Parathyroid adenoma (tissue), 2 donors: ENCODE measurements around the gene FAM53C.
A peak's percentile ranks its signal among the peaks of the same experiment; 100 is the strongest.

Experiments
- H2AFZ ChIP-seq: fragments of 300-600 bp; sonication (generic); one replicate; pipeline ENCODE4 v1.7.0; 2017; ENCODE audit warnings: antibody characterized with exemption, mild to moderate bottlenecking
- H3K27ac ChIP-seq: fragments of 300-600 bp; sonication (generic); one replicate; pipeline ENCODE4 v1.7.0; 2017
- H3K27me3 ChIP-seq: fragments of 300-600 bp; sonication (generic); one replicate; pipeline ENCODE4 v1.7.0; 2017; ENCODE audit warnings: low read length; ENCODE audit not compliant: control insufficient read depth, insufficient read depth
- H3K36me3 ChIP-seq: fragments of 300-600 bp; sonication (generic); one replicate; pipeline ENCODE4 v1.7.0; 2017; ENCODE audit warnings: low read length; ENCODE audit not compliant: control insufficient read depth, insufficient read depth
- H3K4me1 ChIP-seq: fragments of 300-600 bp; sonication (generic); one replicate; pipeline ENCODE4 v1.7.0; 2017; ENCODE audit warnings: control low read depth
- H3K4me2 ChIP-seq: fragments of 300-600 bp; sonication (generic); one replicate; pipeline ENCODE4 v1.7.0; 2017; ENCODE audit warnings: low read length
- H3K4me3 ChIP-seq: fragments of 300-600 bp; sonication (generic); one replicate; pipeline ENCODE4 v1.7.0; 2017; ENCODE audit warnings: low read depth, low read length
- H3K79me2 ChIP-seq: fragments of 300-600 bp; sonication (generic); one replicate; pipeline ENCODE4 v1.7.0; 2017; ENCODE audit warnings: control low read depth
- H3K9ac ChIP-seq: fragments of 300-600 bp; sonication (generic); one replicate; pipeline ENCODE4 v1.7.0; 2017; ENCODE audit warnings: mild to moderate bottlenecking
- H3K9me3 ChIP-seq: fragments of 300-600 bp; sonication (generic); one replicate; pipeline ENCODE4 v1.7.0; 2017; ENCODE audit warnings: low read length; ENCODE audit not compliant: control insufficient read depth
- TF ChIP-seq, protein P1 (sequence below): fragments of 300-600 bp; sonication (generic); IDR thresholded peaks from one replicate; pipeline ENCODE4 v1.7.0; 2017; ENCODE audit warnings: antibody characterized with exemption, mild to moderate bottlenecking
- donor health status: primary hyperparathyroidism.

Gene FAM53C

DNA sequence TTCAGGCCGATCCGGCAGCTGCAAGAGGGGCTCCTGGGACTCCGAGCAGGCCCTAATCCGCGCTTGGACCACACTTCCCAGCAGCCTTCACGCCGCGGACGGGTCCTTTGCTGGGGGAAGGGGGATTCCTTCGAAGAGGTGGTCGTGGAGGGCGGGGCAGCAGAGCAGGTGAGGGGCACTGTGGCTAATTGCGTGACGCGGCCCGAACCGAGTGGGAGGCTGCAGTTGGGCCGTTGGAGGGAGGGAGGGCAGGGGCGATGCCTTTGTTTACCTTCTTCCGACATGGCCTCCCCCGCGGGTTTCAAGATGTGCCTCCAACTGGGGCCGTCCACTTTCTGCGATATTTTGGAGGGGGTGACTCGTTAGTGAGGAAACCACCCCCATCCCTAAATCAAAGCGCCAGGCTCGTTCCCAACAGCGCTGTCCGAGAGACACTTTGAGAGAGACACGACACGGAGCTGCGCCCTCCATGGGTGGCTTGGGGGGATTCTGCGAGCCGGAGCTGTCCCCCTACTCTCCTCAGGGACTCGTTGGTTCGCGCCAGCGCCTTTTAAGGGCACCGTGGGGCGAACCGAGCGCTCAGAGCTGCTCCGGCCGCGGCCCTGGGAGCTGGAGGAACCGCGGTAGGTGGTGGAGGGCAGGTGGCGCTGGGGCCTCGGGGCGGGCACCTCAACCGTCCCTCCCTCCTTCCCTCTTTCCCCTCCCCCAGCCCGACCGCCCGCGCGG lies at the start of gene FAM53C:
TSS of gene FAM53C (plus strand) at position 582 of the 726 bp plus-strand sequence. CDS start 3,070 bp downstream, outside the sequence.
- TF ChIP-seq, protein P1, sequence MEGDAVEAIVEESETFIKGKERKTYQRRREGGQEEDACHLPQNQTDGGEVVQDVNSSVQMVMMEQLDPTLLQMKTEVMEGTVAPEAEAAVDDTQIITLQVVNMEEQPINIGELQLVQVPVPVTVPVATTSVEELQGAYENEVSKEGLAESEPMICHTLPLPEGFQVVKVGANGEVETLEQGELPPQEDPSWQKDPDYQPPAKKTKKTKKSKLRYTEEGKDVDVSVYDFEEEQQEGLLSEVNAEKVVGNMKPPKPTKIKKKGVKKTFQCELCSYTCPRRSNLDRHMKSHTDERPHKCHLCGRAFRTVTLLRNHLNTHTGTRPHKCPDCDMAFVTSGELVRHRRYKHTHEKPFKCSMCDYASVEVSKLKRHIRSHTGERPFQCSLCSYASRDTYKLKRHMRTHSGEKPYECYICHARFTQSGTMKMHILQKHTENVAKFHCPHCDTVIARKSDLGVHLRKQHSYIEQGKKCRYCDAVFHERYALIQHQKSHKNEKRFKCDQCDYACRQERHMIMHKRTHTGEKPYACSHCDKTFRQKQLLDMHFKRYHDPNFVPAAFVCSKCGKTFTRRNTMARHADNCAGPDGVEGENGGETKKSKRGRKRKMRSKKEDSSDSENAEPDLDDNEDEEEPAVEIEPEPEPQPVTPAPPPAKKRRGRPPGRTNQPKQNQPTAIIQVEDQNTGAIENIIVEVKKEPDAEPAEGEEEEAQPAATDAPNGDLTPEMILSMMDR = no peak
- Histone ChIP-seq H3K9me3 (no peaks in the 10 kb centered on the region), H3K27ac (peak within 1 kb of the TSS; percentile 92), H3K36me3 (no peaks in the 10 kb centered on the region), H3K79me2 (no peaks in the 10 kb centered on the region), H3K4me3 (peak within 1 kb of the TSS; percentile 90), H3K9ac (peak within 1 kb of the TSS; percentile 70), H3K4me2 (peak within 1 kb of the TSS; percentile 100), H3K4me1 (peaks cover 8% of the 10 kb centered on the region), H3K27me3 (no peaks in the 10 kb centered on the region), H2AFZ (peak within 1 kb of the TSS; percentile 96)

DNA sequence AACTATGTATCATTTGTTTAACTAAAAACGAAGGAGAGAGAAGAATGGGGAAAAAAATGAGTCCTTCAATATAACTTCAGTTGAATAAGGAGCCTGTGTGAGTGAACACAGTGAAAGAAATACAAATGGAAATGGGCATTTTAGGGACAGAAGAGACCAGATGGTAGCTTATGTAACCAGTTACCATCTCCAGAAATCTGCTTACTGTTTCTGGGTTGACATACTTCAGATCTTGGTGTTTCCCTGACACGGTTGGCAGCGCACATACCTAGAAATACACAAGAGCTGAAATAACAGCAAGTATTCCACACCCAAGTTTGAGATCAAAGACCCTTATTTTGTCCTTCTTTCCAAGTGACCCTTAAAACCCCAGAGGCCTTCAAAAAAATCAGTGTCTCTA lies 48.8 kb upstream of the FAM53C start:
- H2AFZ ChIP-seq = no peak overlapping the region
- no peak overlapping the region for H3K4me3 ChIP-seq
- TF ChIP-seq, protein P1 = no peak
- H3K27me3 ChIP-seq = no peaks in the 10 kb centered on the region
- no peak overlapping the region for H3K4me2 ChIP-seq
- H3K9me3 ChIP-seq = no peaks in the 10 kb centered on the region
- no peak overlapping the region for H3K27ac ChIP-seq
- no peaks in the 10 kb centered on the region for H3K79me2 ChIP-seq
- H3K9ac ChIP-seq = no peak overlapping the region
- H3K4me1 ChIP-seq = no peaks in the 10 kb centered on the region
- no peaks in the 10 kb centered on the region for H3K36me3 ChIP-seq

DNA sequence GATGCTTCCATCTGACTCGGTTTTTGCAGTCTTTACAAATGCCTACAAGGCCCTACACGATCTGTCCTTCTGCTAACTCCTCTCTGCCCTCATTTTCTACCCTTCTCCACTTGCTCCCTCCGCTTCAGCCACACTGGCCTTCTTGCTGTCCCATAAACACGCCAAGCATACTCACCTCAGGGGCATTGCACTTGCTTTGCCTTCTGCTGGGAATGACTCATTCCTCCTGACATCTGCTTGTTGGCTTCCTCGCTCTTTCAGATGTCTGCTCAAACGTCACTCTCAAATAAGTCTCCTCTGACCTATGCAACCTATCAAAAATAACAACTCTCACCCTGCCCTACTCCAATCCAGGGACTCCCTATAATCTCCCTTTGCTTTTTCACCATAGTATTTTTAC lies 34.7 kb upstream of the FAM53C start:
- Histone ChIP-seq H3K4me2 (no peak overlapping the region), H3K9ac (no peak overlapping the region), H3K36me3 (no peaks in the 10 kb centered on the region), H3K27me3 (no peaks in the 10 kb centered on the region), H3K9me3 (no peaks in the 10 kb centered on the region), H3K27ac (no peak overlapping the region), H3K4me1 (no peaks in the 10 kb centered on the region), H3K4me3 (no peak overlapping the region), H3K79me2 (no peaks in the 10 kb centered on the region), H2AFZ (no peak overlapping the region)
- TF ChIP-seq, protein P1 = no peak

DNA sequence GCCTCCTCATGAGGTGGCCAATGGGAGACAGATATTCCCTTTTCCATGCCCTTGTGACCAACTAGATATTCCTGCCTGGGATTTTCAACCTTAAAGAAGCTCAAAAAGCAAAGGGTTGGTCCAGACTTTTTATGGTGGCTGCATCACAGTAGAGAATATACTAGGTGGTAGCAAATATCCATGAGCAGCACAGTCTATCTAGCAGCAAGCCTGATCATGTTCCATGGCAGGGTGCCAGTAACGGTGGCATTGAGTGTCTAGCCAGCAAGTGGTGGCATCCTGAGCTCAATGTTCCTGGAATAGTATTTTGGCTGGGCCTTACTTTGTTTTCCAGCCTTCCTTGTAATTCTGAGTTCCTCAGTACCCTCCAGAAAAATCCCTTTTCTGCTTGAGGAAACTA lies 32.3 kb upstream of the FAM53C start:
- TF ChIP-seq, protein P1 = no peak
- H3K9ac ChIP-seq = no peak overlapping the region
- H3K4me2 ChIP-seq = no peak overlapping the region
- H3K27ac ChIP-seq = no peak overlapping the region
- H3K36me3 ChIP-seq = no peaks in the 10 kb centered on the region
- H3K4me3 ChIP-seq = no peak overlapping the region
- H3K9me3 ChIP-seq = no peaks in the 10 kb centered on the region
- H2AFZ ChIP-seq = no peak overlapping the region
- H3K4me1 ChIP-seq = no peaks in the 10 kb centered on the region
- no peaks in the 10 kb centered on the region for H3K79me2 ChIP-seq
- H3K27me3 ChIP-seq = no peaks in the 10 kb centered on the region

DNA sequence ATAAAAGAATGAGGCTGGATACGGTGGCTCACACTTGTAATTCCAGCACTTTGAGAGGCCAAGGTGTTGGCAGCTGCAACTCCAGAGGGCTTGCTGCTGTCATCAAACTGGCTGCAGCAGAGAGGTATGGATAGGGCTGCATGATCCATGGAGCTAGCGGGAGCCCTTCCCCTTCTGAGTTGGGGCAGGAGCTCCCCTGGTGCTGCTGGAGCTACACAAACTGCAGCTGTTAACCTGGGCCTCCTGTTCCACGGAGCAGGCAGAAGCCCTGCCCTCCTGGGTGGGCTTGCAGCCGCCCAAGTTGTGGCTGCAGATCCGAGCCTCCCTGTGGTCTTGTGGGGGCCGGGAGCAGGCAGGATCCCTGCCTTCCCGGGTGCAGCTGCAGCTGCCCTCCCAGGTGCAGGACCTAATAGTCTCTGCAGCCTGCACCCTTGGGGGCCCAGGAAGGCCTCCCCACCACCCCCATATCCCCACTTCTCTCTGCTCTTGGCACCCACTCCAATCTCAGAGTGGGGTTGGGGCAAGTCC lies 22.3 kb upstream of the FAM53C start:
- Histone ChIP-seq H3K36me3 (no peaks in the 10 kb centered on the region), H3K9me3 (no peaks in the 10 kb centered on the region), H3K4me3 (no peak overlapping the region), H3K9ac (no peak overlapping the region), H3K4me2 (no peak overlapping the region), H2AFZ (no peak overlapping the region), H3K27ac (no peak overlapping the region), H3K4me1 (no peaks in the 10 kb centered on the region), H3K27me3 (no peaks in the 10 kb centered on the region), H3K79me2 (no peaks in the 10 kb centered on the region)
- TF ChIP-seq, protein P1 = no peak
